HEK293 (cell line): ENCODE results near the gene NAALAD2.
A peak's percentile ranks its signal among the peaks of the same experiment; 100 is the strongest.

Experiments used
- BCL11A ChIP-seq: fragments of 450-650 bp; formaldehyde crosslinking; IDR thresholded peaks from 2 replicates; pipeline ENCODE4 v1.5.1; 2016; ENCODE audit warnings: low read depth, missing biosample characterization, missing genetic modification characterization
- KLF10 ChIP-seq: fragments of 450-650 bp; IDR thresholded peaks from 2 replicates; pipeline ENCODE4 v1.5.1; 2018; ENCODE audit warnings: missing biosample characterization, mild to moderate bottlenecking, missing genetic modification characterization
- ZBTB1 ChIP-seq: fragments of 450-650 bp; formaldehyde crosslinking; IDR thresholded peaks from 2 replicates; pipeline ENCODE4 v1.5.1; 2016; ENCODE audit warnings: missing biosample characterization, missing genetic modification characterization
- ZNF274 ChIP-seq, 2 experiments: fragments of 200-500 bp in 1 of 2; fragments of 450-650 bp in 1 of 2; sonication (Bioruptor generic) in 1 of 2; formaldehyde crosslinking in 1 of 2; IDR thresholded peaks; 2 replicates each; pipeline versions ENCODE4 v1.5.1 to v1.6.1; 2014 to 2016; ENCODE audit warnings: borderline replicate concordance in 1 of 2, inconsistent platforms in 1 of 2, low read length in 1 of 2, missing biosample characterization in 1 of 2, missing genetic modification characterization in 1 of 2
- ZNF501 ChIP-seq: fragments of 450-650 bp; formaldehyde crosslinking; IDR thresholded peaks from 2 replicates; pipeline ENCODE4 v1.5.1; 2016; ENCODE audit warnings: missing biosample characterization, missing genetic modification characterization
- ZNF624 ChIP-seq: fragments of 450-650 bp; formaldehyde crosslinking; IDR thresholded peaks from 2 replicates; pipeline ENCODE4 v1.5.1; 2017; ENCODE audit warnings: missing biosample characterization, missing genetic modification characterization
- TF ChIP-seq, protein P1 (sequence below): fragments of 450-650 bp; formaldehyde crosslinking; IDR thresholded peaks from 2 replicates; pipeline ENCODE4 v1.5.1; 2016; ENCODE audit warnings: missing biosample characterization, missing genetic modification characterization
- TF ChIP-seq, protein P2 (sequence below): fragments of 450-650 bp; formaldehyde crosslinking; IDR thresholded peaks from 2 replicates; pipeline ENCODE4 v1.5.1; 2016; ENCODE audit warnings: missing biosample characterization, missing genetic modification characterization, borderline replicate concordance
- TF ChIP-seq, protein P3 (sequence below): fragments of 450-650 bp; formaldehyde crosslinking; IDR thresholded peaks from 2 replicates; pipeline ENCODE4 v1.5.1; 2016; ENCODE audit warnings: missing biosample characterization, missing genetic modification characterization, low read depth
- TF ChIP-seq, protein P4 (sequence below): sonication (generic); formaldehyde crosslinking; IDR thresholded peaks from 2 replicates; pipeline ENCODE4 v1.8.1; 2022; ENCODE audit warnings: mild to moderate bottlenecking, moderate library complexity, missing genetic modification reagents
- TF ChIP-seq, protein P5 (sequence below): fragments of 450-650 bp; formaldehyde crosslinking; IDR thresholded peaks from 2 replicates; pipeline ENCODE4 v1.5.1; 2016; ENCODE audit warnings: missing biosample characterization, missing genetic modification characterization, low read depth
- TF ChIP-seq, protein P6 (sequence below): fragments of 450-650 bp; formaldehyde crosslinking; IDR thresholded peaks from 2 replicates; pipeline ENCODE4 v1.5.1; 2016; ENCODE audit warnings: missing biosample characterization, missing genetic modification characterization

DNA sequence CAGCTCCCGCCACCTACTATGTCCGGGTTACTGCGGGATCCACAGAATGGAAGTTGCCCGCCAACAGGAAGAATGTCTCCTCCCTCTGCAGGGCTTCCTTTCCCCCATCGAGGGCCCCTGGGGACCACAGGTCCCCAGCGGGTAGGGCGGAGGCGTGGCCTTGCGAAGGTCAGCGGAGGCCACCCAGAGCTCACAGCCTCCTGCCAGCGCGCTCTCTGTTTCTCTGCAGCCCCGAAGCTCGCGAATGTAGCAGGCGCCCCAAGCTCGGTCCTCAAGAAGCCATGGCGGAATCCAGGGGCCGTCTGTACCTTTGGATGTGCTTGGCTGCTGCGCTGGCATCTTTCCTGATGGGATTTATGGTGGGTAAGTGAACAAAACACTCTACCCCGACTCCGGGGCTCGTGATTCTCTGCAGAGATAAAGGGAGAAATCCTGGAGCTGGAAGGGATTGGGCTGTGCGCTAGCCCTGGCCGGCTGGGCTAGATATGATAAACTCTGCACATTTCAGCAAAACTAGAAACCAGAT is at the start of gene NAALAD2:
- TF ChIP-seq, protein P1, sequence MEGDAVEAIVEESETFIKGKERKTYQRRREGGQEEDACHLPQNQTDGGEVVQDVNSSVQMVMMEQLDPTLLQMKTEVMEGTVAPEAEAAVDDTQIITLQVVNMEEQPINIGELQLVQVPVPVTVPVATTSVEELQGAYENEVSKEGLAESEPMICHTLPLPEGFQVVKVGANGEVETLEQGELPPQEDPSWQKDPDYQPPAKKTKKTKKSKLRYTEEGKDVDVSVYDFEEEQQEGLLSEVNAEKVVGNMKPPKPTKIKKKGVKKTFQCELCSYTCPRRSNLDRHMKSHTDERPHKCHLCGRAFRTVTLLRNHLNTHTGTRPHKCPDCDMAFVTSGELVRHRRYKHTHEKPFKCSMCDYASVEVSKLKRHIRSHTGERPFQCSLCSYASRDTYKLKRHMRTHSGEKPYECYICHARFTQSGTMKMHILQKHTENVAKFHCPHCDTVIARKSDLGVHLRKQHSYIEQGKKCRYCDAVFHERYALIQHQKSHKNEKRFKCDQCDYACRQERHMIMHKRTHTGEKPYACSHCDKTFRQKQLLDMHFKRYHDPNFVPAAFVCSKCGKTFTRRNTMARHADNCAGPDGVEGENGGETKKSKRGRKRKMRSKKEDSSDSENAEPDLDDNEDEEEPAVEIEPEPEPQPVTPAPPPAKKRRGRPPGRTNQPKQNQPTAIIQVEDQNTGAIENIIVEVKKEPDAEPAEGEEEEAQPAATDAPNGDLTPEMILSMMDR (tag by site-specific recombination) = no peak
- TF ChIP-seq, protein P2, sequence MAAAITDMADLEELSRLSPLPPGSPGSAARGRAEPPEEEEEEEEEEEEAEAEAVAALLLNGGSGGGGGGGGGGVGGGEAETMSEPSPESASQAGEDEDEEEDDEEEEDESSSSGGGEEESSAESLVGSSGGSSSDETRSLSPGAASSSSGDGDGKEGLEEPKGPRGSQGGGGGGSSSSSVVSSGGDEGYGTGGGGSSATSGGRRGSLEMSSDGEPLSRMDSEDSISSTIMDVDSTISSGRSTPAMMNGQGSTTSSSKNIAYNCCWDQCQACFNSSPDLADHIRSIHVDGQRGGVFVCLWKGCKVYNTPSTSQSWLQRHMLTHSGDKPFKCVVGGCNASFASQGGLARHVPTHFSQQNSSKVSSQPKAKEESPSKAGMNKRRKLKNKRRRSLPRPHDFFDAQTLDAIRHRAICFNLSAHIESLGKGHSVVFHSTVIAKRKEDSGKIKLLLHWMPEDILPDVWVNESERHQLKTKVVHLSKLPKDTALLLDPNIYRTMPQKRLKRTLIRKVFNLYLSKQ = no peak
- TF ChIP-seq ZNF274 (IDR thresholded peaks at IDR 0.05; ENCODE audit: low read length) = no peak
- TF ChIP-seq ZNF274 (tag by site-specific recombination; IDR thresholded peaks at IDR 0.05; ENCODE audit: borderline replicate concordance) = no peak
- TF ChIP-seq ZBTB1 (tag by site-specific recombination) = no peak
- no peak for TF ChIP-seq ZNF501 (tag by site-specific recombination)
- TF ChIP-seq, protein P3, sequence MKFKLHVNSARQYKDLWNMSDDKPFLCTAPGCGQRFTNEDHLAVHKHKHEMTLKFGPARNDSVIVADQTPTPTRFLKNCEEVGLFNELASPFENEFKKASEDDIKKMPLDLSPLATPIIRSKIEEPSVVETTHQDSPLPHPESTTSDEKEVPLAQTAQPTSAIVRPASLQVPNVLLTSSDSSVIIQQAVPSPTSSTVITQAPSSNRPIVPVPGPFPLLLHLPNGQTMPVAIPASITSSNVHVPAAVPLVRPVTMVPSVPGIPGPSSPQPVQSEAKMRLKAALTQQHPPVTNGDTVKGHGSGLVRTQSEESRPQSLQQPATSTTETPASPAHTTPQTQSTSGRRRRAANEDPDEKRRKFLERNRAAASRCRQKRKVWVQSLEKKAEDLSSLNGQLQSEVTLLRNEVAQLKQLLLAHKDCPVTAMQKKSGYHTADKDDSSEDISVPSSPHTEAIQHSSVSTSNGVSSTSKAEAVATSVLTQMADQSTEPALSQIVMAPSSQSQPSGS = no peak
- no peak for TF ChIP-seq KLF10 (tag by site-specific recombination)
- TF ChIP-seq, protein P4, sequence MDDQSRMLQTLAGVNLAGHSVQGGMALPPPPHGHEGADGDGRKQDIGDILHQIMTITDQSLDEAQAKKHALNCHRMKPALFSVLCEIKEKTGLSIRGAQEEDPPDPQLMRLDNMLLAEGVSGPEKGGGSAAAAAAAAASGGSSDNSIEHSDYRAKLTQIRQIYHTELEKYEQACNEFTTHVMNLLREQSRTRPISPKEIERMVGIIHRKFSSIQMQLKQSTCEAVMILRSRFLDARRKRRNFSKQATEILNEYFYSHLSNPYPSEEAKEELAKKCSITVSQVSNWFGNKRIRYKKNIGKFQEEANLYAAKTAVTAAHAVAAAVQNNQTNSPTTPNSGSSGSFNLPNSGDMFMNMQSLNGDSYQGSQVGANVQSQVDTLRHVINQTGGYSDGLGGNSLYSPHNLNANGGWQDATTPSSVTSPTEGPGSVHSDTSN = no peak
- TF ChIP-seq, protein P5, sequence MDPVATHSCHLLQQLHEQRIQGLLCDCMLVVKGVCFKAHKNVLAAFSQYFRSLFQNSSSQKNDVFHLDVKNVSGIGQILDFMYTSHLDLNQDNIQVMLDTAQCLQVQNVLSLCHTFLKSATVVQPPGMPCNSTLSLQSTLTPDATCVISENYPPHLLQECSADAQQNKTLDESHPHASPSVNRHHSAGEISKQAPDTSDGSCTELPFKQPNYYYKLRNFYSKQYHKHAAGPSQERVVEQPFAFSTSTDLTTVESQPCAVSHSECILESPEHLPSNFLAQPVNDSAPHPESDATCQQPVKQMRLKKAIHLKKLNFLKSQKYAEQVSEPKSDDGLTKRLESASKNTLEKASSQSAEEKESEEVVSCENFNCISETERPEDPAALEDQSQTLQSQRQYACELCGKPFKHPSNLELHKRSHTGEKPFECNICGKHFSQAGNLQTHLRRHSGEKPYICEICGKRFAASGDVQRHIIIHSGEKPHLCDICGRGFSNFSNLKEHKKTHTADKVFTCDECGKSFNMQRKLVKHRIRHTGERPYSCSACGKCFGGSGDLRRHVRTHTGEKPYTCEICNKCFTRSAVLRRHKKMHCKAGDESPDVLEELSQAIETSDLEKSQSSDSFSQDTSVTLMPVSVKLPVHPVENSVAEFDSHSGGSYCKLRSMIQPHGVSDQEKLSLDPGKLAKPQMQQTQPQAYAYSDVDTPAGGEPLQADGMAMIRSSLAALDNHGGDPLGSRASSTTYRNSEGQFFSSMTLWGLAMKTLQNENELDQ = no peak
- TF ChIP-seq, protein P6, sequence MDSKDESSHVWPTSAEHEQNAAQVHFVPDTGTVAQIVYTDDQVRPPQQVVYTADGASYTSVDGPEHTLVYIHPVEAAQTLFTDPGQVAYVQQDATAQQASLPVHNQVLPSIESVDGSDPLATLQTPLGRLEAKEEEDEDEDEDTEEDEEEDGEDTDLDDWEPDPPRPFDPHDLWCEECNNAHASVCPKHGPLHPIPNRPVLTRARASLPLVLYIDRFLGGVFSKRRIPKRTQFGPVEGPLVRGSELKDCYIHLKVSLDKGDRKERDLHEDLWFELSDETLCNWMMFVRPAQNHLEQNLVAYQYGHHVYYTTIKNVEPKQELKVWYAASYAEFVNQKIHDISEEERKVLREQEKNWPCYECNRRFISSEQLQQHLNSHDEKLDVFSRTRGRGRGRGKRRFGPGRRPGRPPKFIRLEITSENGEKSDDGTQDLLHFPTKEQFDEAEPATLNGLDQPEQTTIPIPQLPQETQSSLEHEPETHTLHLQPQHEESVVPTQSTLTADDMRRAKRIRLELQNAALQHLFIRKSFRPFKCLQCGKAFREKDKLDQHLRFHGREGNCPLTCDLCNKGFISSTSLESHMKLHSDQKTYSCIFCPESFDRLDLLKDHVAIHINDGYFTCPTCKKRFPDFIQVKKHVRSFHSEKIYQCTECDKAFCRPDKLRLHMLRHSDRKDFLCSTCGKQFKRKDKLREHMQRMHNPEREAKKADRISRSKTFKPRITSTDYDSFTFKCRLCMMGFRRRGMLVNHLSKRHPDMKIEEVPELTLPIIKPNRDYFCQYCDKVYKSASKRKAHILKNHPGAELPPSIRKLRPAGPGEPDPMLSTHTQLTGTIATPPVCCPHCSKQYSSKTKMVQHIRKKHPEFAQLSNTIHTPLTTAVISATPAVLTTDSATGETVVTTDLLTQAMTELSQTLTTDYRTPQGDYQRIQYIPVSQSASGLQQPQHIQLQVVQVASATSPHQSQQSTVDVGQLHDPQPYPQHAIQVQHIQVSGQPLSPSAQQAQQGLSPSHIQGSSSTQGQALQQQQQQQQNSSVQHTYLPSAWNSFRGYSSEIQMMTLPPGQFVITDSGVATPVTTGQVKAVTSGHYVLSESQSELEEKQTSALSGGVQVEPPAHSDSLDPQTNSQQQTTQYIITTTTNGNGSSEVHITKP = peak; percentile 43
- TF ChIP-seq BCL11A = no peak
- no peak for TF ChIP-seq ZNF624 (tag by site-specific recombination)
